ENCODE results near the gene THRB. TPM values are rescaled to one million over a fixed set of nuclear protein-coding genes. Genes with fewer than 3 reads are reported as not detected.

Gene THRB
- total RNA-seq, 1 donor from 2014 or later: 24.1 TPM

DNA sequence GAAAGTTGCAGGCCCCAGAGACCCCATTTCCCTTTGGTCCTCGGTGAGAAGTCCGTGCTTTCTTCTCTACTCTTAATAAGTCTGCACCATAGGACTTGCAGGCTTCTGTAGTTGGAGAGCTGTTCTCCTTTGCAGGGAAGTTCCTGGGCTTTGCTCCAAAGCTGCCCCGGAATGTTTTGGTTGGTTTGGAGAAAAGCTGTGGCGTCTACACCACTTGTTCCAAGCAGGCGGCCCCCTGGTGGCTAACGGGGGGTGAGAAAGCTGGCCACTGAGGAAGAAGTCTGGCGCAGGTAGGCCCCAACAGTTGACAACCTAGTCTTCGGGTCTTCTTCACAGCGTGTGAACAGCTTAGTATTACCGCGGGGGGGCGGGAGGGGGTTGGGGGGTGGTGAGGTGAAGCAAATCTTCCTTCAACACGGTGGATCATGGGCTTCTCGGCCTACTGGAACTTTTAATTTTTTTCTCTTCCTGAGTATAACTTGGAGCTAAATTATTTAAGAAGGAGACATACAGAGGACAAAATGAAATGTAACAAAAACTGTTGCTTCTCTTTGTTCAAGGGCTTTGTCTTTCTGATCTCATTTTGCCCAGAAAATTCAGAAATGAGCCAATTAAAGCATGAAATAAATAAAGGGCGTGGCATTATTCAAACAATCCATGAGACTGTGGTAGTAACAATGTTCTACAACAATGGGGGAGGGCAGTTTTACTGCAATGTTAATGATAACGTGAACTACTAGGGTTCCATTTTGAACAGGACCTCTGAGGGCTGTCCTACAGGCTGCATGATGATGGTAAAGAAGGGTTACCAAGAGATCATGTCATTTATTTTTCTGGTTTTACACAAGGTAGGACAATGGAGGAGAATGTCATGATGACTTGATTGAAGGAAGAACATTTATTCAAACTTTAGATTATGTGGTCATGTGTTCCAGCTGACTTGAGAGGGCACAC lies 2.2 kb upstream of the THRB start:
- peak; percentile 88 for DNase-seq
- intact Hi-C loops (cut with DNase I): loop anchor here (10.0 kb wide), 3 partner anchors 88 to 232 kb away; no protein-coding TSS in a partner anchor
- peak; percentile 19 for ATAC-seq (ENCODE audit: poor library complexity)

DNA sequence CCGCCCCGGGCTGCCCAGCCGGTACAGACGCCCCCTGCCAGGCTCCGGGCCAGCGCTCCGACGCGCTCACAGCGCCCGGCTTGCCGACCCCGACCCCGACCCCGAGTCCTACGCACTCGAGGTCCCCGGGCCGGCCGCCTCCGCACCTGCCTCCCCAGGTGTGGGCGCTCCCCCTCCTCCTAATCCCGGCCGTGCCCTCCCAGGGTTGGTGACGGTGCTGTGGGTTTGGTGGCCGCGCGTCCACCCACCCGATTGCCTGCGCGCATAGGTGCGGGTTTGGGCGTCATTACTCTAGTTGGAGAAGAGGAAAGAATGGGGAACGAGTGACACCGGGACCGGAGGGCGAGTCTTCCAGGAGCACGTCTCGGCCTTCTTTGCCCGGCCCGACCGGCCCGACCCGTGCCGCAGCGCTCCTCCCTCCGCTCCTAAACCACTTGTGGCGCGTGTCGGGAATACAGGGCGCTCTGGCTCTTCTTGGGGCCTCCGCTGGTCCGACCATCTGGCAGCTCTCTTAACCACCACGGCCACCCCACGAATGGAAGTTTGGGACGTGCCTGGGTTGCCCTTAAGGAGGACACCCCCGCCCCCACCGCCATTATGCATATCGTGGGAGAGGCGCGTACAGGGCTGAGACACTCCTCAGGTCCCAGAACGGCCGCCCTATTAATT lies 810 bp upstream of the THRB start:
- intact Hi-C loops (cut with DNase I): loop anchor here (10.0 kb wide), 3 partner anchors 89 to 231 kb away; no protein-coding TSS in a partner anchor
- DNase-seq (peak; percentile 67), ATAC-seq (ENCODE audit: poor library complexity) (peak; percentile 43)

DNA sequence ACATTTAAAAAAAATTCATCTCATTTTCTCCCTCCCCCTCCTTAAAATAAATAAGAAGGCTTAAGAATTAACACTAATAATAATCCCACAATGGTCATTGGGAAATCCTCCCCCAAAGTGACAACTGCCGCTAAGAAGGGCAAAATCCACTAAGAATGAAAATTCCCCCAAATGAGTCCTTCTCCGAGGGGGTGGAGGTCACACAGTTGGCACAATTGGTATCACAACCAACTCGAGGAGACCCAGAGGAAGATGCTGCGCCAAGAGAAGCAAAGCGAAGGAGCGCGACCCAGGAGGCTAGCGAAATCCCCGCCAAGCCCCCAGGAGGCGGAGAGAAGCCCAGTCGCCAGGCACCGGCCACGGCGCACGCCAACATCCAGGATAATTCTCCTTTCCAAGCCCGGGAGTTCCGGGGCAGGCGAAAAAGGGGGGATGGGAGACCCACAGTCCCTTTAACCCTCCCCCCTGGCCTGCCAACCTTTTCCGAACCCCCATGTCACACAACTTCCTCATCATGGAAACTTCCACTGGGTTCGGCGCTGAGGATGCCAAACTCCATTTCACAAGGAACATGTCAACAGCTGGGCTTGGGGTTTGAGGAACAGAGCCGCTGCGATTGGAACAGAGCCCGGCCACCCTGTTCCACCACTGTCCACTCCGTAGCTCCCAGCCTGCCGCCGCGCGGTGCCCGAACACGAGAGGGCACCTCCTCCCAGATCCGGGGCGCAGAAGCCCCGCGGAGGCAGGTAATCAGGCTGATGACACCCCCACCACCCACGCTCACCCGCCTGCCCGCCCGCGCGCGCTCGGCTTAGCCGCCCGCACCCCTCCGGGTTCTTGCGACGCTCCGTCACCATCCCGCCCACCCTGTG lies 668 bp downstream of the THRB start:
- ATAC-seq (ENCODE audit: poor library complexity): peak; percentile 81
- intact Hi-C loops (cut with DNase I): loop anchor here (10.0 kb wide), 3 partner anchors 91 to 229 kb away; no protein-coding TSS in a partner anchor
- peak; percentile 90 for DNase-seq

DNA sequence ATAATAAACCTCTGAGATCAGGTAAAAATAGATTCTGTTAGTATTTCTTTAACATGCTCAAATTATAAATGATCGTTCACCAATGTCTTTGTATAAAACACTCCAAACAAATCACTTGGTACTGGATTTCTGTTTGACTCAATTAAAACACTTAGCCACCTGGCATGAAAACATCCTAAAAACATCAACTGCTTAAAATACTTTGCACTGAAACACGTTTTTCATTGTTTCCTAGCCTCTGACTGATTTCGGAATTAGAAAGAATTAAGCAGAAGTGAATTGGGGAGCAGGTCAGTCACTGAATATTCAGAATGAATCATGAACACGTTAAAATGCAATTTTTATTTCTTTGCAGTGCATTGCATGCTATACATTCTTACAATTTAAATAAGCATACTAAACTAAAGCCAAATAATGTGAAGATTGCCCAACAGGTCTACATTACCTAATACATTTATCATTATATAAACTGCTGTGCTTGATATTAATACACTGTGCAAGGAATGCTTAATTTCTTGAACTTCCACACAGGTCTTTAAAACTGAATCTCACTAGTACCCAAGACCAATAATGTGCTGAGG lies 1.6 kb downstream of the THRB start:
- intact Hi-C loops (cut with DNase I): loop anchor here (10.0 kb wide), 3 partner anchors 92 to 228 kb away; no protein-coding TSS in a partner anchor
- ATAC-seq (ENCODE audit: poor library complexity): no peak
- no peak for DNase-seq

DNA sequence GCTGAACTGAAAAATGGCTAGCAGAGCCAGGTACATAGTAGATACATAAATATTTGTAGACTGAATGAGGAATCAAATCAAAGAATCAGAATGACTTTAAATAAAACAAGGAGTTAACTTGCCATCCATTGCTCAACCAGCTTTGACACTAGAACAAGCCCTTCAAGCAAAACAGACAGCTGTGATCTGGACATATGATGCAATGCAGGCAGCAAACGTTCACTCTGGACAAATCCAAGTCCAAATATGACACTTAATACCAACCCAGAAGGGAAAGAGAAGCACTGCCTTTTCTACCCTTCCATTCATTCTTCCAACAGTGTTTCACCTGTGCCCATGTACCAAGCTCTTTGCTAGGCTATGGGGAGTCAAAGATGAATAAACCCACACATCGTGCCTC lies 4.5 kb downstream of the THRB start:
- DNase-seq (no peak), ATAC-seq (ENCODE audit: poor library complexity) (peak; percentile 11)
- intact Hi-C loops (cut with DNase I): loop anchor here (10.0 kb wide), 3 partner anchors 95 to 225 kb away; no protein-coding TSS in a partner anchor

DNA sequence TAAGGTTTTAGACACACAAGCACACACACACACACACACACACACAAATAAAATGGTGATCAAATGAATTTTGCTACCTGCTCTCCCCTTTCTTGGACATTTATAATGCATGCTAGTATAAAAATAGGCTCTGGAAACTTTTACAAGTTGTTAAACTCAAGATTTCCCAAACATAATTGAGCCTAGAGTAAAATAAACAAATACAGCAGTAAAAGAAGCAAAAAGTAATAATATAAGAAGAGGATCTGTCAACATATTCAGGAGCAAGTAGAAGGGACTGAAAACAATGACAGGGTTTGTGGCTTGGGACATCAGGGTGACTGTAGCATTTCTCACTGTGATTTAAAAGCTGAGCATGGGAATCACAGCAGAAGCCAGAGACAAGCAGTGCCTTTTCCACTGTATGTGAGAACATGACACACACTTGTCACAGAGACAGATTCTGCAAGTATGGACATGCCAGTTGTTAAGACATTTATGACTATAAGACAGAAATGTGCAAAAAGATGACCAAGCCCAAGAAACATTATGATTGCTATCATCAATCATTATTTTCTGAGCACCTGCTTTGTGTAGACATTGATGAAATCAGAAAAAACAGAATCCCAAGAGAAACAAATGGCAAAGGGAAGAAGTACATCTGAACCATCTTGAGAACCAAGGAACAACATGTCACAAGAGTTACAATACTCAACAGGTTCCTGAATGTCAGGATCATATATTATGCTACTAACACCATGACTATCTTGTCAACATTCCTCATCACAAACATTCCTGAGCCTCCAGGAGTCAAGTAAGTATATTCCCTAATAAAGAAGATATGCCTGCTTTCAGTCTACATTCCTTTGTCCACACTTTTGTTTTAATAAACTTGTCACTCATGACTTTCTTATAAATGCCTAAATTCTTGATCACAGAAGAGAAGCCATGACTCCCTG lies 7.1 kb downstream of the THRB start:
- DNase-seq (no peak), ATAC-seq (ENCODE audit: poor library complexity) (no peak)
- intact Hi-C loops (cut with DNase I): no loop called here

DNA sequence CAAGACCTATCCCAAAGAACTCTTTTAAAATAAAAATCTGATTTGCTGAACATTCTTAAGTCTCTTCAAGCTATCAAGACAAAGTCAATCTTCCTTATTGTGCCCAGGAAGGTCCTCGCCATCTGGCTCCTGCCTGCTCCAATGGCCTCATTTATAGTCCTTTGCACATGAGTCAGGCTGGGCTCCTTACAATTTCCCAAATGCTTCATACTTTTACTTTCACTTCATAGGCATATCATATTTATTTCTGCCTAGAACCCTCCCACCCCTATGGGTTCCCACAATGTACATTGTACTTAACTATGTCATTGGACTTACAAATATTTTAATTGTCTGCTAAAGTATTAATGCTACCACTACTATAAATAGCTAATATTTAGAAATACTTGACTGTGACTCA lies 9.1 kb downstream of the THRB start:
- DNase-seq (no peak), ATAC-seq (ENCODE audit: poor library complexity) (no peak)
- intact Hi-C loops (cut with DNase I): no loop called here

DNA sequence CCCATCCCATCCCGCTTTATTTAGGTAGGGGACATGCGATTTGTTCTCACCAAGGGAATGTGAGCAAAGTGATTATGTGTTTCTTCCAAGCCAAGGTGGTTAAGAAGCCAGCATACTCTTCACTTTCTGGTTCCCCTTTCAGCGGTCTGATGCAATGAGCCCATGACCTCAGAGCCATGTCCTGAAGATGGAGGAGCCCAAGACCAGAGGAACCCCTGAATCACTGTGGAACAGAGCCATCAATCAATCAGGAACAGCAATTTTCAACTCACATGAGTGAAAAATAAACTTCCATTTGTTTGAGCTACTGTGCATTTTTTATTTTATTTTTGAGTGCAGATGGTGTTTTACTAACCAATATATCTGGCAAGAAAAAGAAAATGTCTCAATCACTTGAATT lies 10.8 kb downstream of the THRB start:
- DNase-seq: peak; percentile 43
- no peak for ATAC-seq (ENCODE audit: poor library complexity)
- intact Hi-C loops (cut with DNase I): no loop called here

DNA sequence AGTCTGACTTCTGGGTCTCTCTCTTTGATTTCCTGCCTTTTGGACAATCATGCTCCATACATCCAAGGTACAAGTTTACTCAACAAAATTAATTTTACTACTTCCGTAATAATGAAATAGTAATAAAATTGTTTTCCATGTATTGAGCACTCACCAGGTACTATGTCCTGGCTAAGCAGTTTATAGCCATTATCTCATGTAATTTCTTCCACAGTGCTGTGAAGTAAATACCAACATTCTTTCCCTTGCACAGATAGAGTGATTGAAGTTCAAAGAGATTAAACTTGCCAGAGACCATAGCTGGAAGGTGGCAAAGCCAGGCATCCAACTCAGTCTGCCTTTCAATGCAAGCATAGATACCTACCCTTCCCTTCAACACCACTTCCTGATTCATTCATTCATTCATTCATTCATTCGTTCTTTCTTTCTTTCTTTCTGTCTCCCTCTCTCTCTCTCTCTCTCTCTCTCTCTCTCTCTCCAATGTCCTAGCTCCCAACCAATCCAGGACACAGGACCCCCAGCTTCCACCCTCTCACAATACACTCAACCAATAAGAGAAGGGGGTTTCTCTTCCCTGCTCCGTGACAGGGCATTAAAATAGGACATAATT lies 12.4 kb downstream of the THRB start:
- no peak for DNase-seq

DNA sequence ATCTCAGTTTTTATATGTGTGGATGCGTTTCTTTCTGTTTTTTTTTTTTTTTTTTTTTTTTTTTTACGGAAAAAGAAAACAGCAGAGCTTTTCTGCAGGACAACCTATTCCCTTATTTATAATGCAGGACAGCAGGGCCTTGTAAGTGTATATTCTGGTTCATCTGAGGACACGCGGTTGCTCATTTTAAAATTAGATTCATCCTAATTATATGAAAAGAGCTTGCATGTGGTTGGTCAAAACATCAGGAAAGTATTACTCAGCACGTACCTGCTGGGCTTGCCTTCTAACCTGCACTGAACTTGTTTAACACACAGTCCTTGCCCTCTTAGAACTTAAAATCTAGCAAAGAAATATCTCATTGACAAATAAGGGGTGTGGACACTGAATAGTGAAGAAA lies 13.5 kb downstream of the THRB start:
- intact Hi-C loops (cut with DNase I): no loop called here
- DNase-seq (no peak), ATAC-seq (ENCODE audit: poor library complexity) (peak; percentile 14)

More for the DNA sequence above, 12.4 kb downstream of the THRB start:
- intact Hi-C loops (cut with DNase I): no loop called here
- no peak for ATAC-seq (ENCODE audit: poor library complexity)

DNA sequence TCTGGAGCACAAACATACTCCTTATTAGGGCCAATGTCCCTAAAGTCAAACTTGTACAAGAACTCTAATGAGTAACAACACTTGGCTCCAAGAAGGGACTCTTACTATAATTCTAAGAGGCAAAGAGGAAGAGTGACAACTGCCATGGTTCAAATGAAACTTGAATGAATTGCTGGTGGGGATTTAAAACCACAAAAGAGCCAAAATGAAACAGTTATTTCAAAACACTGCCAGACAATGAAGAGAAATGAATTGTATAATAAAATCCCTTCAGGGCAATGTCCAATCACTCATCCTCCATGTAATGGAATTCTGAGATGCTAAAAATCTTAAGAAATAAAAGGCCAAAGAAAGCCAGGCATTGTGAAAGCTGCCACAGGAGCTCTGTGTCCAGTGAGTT lies 14.2 kb downstream of the THRB start:
- intact Hi-C loops (cut with DNase I): no loop called here
- DNase-seq: no peak
- ATAC-seq (ENCODE audit: poor library complexity): no peak

DNA sequence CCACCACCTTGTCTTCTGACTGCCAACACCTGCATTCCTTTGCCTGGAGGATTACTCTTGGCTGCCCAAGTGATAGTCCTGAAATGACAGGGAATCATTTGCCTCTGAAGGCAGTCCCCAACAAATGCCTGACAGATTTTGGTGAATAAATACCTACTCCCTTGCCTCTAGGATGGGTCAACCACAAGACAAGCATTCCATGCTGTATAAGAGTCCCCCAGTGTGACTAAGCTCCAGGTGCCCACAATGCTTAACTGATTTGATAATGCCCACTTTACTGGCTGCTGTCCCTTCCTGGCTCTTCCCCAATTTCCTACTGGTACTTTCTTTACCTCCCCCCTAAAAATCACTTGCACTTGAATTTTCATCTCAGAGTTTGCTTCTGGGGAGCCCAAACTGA lies 14.8 kb downstream of the THRB start:
- intact Hi-C loops (cut with DNase I): no loop called here
- no peak for DNase-seq
- ATAC-seq (ENCODE audit: poor library complexity): no peak

DNA sequence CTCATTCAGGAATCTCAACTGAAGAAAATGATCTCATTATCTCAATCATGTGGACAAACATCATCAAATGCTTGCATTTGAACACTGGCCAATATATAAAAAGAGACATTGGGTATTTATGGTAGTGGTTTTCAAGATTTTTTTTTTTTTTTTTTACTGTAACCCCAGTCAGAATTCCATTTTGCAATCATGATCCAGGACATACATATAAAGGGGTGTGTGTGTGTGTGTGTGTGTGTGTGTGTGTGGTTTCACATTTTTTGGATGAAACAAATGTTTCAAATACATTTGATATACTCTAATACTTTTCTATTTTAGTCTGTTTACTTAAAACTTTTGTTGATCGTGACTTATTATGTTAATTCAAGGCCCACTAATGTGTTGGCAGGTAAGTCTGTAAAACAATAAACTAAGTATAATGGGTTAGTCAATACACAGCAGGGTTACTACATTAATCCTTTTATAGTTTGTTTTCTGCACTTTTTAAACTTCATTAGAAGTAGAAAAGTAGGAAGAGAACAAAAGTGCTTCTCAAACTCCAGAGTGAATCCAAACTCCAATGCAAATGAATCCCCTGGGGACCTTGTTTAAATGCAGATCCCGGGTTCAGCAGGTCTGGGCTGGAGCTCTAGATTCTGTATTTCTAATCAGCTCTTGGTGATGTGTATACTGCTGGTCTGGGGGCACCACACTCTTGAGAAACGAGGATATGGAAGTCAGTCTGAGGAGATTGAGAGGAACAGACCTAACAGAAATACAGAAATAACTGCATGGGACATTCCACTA lies 17.6 kb downstream of the THRB start:
- intact Hi-C loops (cut with DNase I): no loop called here
- ATAC-seq (ENCODE audit: poor library complexity) (no peak), DNase-seq (no peak)

DNA sequence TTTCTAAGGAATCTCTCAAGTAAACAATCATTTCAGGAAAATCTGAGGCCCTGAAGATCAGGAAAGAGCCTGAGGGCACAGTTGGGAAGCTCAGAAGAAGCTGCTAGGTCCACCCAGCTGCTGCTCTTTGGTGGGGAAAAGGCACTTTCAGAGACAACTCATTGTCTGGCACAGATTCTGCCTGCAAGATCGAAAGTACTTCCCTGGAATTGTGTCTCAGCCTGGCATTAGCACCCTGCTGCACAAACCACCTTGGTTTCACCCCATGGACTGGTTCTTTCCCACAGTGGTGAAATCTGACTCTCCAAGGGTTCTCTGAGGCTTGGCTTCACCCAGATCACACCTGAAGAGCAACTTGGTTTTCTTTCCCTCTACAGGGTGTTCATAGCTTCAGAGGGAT lies 18.7 kb downstream of the THRB start:
- intact Hi-C loops (cut with DNase I): no loop called here
- DNase-seq (no peak), ATAC-seq (ENCODE audit: poor library complexity) (peak; percentile 24)

DNA sequence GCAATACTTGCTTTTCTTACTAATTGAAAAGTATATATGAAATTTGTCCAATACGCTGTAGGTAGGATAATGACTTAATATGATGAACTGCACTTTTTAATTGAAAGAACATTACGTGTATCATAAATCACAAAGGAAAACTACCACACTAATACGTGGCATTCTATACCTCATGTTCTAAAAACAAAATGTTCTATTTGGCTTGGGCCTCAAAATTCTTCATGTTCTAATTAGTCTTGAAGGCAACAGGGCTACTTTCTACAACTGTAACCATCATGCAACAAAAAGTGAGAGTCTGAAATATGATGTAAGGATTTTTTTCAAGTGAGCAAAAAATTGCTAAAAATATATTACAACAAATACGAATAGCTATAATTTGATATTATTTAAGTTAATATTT lies 19.8 kb downstream of the THRB start:
- no peak for DNase-seq
- no peak for ATAC-seq (ENCODE audit: poor library complexity)
- intact Hi-C loops (cut with DNase I): no loop called here

DNA sequence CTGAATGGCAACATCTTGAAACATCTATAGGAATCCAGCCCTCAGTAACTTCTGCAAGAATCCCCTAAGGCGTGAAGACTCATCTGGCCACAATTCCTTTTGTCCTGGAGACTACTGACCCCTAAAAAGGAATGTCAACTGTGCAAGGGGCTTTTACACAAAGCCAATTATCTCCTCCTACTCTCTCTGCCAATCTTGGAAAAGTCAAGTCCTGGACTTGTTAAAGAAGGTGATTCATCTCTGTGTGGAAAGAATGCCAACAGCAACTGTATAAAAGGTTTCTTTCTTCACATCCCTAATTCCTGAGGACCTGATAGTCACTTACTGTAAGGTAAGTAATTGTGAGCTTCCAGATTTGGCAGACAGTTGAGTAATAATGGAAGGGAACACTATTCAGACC lies 22.3 kb downstream of the THRB start:
- ATAC-seq (ENCODE audit: poor library complexity): no peak
- no peak for DNase-seq
- intact Hi-C loops (cut with DNase I): no loop called here

All from Right ventricle myocardium superior (tissue), 1 donor.